Astrocyte of the hippocampus (primary cell): ENCODE results near the gene OR13A1.
"Not testable (repeated sequence)": the region's sequence is repeated elsewhere in the genome, so short reads cannot be mapped to it uniquely, and the experiment has no call there.

Source experiments
- DNase-seq: peaks from one replicate; pipeline ENCODE4 v3.0.0; 2011; ENCODE audit warnings: low read depth, low spot score

The OR13A1 gene, protein sequence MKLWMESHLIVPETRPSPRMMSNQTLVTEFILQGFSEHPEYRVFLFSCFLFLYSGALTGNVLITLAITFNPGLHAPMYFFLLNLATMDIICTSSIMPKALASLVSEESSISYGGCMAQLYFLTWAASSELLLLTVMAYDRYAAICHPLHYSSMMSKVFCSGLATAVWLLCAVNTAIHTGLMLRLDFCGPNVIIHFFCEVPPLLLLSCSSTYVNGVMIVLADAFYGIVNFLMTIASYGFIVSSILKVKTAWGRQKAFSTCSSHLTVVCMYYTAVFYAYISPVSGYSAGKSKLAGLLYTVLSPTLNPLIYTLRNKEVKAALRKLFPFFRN

GRCh38 chr10:45315508-45315907, at the start of gene OR13A1:
OR13A1 (minus strand) TSS chr10:45315608; CDS start chr10:45304422, 11,186 bp downstream.
- DNase-seq = no peak

DNA sequence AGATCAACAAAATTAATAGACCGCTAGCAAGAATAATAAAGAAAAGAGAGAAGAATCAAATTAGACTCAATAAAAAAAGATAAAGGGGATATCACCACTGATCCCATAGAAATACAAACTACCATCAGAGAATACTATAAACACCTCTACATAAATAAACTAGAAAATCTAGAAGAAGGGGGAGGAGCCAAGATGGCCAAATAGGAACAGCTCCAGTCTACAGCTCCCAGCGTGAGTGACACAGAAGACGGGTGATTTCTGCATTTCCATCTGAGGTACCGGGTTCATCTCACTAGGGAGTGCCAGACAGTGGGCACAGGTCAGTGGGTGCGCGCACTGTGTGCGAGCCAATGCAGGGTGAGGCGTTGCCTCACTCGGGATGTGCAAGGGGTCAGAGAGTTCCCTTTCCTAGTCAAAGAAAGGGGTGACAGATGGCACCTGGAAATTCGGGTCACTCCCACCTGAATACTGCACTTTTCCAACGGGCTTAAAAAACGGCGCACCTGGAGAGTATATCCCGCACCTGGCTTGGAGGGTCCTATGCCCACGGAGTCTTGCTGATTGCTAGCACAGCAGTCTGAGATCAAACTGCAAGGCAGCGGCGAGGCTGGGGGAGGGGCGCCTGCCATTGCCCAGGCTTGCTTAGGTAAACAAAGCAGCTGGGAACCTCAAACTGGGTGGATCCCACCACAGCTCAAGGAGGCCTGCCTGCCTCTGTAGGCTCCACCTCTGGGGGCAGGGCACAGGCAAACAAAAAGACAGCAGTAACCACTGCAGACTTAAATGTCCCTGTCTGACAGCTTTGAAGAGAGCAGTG, 46.8 kb upstream of the OR13A1 start:
- DNase-seq = not testable (repeated sequence)

DNA sequence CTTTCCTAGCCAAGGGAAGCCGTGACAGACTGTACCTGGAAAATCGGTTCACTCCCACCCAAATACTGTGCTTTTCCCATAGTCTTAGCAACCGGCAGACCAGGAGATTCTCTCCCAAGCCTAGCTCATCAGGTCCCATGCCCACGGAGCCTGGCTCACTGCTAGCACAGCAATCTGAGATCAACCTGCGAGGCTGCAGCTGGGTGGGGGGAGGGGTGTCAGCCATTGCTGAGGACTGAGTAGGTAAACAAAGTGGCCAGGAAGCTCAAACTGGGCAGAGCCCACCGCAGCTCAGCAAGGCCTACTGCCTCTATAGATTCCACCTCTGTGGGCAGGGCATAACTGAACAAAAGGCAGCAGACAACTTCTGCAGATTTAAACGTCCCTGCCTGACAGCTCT, 43.6 kb upstream of the OR13A1 start:
- not testable (repeated sequence) for DNase-seq

DNA sequence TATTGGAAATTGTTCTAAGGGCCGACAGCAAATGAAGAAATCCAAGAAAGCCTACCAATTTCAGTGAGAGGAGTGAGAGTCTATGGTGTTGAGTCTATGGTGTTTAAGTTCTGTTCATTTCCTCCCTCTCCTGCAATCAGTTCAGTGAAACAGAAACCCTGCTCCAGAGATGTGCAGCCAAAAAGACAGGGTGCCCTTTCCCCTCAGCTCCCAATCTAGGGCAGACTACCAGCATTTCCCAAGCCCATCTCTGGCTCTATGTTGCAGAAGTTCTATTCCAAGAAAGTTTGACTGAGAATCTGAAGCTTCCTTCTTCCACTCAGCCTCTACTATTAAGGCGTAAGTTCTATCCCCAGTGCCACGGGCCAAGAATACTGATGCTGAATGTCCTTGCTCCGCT, 40.1 kb upstream of the OR13A1 start:
- no peak for DNase-seq

DNA sequence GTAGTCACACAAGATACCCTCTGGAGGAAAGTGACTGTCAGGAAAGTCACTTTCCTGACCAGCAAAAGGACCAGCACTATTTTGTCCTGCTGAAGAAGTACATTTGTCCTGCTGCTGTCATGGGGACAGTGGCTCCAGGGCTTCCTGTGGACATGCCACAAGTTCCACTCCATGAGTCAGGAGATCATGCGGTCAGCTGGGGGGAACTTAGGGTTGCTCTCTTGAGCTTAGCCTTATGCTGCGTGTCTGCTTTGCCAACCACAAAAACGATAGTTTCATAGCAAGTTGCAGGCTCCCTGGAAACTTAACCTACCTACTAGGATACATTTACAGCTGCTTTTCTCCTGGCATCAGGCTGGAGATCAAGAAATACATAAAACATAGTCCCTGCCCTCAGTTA, 38.9 kb upstream of the OR13A1 start:
- no peak for DNase-seq

DNA sequence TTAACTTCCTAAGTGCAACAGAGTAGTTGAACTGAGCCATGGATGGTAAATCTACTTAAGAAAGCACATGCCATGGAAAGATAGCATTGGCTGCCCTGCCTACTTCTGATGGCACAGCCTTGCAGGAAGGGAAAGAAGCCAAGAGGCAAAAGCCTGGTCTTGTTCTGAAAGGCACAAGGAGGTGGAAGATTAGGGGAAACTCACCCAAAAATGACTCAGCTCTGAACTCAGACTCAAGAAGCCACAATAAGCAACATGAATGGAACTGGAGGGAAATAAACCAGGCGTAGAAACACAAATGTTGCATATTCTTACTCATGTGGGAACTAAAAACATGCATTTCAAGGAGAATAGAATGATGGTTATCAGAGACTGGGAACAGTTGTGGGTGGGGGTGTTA, 37.8 kb upstream of the OR13A1 start:
- no peak for DNase-seq

- not testable (repeated sequence) for DNase-seq
Observed at GRCh38 chr10:45348196-45348765, 32.9 kb upstream of the OR13A1 start.

- DNase-seq = not testable (repeated sequence)
Observed at GRCh38 chr10:45347464-45347863, 32.1 kb upstream of the OR13A1 start.

DNA sequence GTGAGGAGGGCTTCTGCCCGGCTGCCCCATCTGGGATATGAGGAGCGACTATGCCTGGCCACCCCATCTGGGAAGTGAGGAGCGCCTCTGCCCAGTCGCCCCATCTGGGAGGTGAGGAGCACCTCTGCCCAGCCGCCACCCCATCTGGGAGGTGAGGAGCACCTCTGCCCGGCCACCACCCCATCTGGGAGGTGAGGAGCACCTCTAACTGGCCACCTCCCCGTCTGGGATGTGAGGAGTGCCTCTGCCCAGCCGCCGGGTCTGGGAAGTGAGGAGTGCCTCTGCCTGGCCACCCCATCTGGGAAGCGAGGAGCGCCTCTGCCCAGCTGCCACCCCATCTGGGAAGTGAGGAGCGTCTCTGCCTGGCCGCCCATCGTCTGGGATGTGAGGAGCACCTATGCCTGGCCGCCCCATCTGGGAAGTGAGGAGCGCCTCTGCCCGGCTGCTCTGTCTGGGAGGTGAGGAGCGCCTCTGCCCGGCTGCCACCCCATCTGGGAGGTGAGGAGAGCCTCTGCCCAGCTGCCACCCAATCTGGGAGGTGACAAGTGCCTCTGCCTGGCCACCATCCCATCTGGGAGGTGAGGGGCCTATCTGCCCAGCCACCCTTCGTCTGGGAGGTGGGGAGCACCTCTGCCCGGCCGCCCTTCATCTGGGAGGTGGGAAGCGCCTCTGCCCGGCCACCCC, 31.4 kb upstream of the OR13A1 start:
- DNase-seq = not testable (repeated sequence)

- not testable (repeated sequence) for DNase-seq
Observed at GRCh38 chr10:45340420-45340819, 25.0 kb upstream of the OR13A1 start.

DNA sequence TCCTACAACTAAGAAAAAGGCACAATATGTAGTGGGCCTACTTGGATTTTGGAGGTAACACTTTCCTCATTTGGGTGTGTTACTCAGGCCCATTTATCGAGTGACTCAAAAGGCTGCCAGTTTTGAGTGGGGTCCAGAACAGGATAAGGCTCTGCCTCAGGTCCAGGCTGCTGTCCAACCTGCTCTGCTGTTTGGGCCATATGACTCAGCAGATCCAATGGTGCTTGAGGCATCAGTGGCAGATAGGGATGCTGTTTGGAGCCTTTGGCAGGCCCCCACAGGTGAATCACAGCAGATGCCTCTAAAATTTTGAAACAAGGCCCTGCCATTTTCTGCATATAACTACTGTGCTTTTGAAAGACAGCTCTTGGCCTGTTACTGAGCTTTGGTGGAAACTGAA, 24.5 kb upstream of the OR13A1 start:
- no peak for DNase-seq

GRCh38 chr10:45331824-45332223, 16.4 kb upstream of the OR13A1 start:
- DNase-seq = not testable (repeated sequence)

GRCh38 chr10:45326864-45327263, 11.5 kb upstream of the OR13A1 start:
- not testable (repeated sequence) for DNase-seq

DNA sequence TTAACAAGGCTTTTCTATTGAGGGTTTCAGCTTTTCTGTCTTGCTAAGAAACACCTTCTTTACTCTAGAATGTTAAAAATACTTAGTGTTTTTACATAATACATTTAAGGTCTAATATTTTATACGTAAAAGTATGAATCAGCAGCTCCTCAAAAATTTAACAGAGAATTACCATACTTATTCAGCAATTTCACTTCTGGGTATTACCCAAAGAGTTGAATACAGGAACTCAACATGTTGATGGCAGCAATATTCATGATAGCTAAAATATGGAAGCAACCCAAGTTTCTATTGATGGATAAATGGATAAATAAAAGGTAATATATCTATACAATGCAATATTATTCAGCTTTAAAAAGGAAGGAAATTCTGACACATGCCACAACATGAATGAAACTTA, 9.7 kb upstream of the OR13A1 start:
- no peak for DNase-seq

DNA sequence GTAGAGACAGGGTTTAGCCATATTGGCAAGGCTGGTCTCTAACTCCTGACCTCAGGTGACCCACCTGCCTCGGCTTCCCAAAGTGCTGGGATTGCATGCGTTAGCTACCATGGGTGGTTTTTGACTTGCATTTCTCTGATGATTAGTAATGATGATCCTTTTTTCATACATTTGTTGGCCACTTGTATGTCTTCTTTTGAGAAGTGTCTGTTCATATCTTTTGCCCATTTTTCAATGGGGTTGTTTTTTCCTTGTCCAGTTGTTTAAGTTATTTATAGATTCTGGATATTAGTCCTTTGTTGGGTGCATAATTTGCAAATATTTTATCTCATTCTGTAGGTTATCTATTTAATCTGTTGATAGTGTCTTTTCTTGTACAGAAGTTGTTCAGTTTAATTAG, 4.3 kb upstream of the OR13A1 start:
- DNase-seq = no peak

DNA sequence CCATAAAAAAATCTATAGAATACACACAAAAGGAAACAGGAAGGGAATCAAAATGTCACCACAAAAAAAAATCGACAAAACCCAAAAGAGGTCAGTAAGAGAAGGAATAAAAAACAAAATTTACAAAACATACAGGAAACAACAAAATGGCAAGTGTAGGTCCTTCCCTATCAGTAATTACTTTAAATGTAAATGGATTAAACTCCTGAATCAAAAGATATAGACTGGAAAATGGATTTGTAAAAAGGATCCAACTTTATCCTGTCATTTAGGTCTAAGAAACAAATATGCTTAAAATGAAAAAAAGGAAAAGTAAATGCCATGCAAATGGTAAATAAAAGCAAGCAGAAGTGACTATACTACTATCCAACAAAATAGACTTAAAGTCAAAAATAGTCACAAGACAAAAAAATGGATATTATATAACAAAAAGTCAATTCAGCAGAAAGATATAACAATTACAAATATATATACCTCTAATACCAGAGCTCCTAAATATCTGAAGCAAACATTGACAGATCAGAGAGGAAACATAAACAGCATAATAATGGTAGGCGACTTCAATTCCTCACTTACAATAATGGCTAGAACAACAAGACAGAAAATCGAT, 2.0 kb downstream of the OR13A1 start:
- DNase-seq = no peak

GRCh38 chr10:45308707-45309106, 6.7 kb downstream of the OR13A1 start:
- DNase-seq = no peak

DNA sequence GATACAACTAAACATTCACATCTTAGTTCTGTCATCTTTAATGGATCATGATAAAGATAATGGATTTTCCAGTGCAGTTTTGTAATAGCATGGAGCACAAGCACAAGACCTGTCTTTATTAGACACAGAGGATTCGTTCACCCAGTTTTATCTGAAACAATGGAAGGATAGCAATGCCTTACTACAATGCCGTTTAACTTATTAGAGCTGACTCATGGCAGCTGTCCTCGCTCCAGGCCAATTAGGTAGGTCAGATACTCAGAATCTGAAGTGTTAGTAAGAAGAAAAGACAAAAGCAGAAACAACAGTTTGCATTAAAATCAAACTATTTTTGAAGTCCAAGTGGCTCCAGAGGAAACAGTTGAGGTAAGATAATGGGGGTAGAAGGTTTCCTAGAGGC, 12.8 kb downstream of the OR13A1 start:
- no peak for DNase-seq

DNA sequence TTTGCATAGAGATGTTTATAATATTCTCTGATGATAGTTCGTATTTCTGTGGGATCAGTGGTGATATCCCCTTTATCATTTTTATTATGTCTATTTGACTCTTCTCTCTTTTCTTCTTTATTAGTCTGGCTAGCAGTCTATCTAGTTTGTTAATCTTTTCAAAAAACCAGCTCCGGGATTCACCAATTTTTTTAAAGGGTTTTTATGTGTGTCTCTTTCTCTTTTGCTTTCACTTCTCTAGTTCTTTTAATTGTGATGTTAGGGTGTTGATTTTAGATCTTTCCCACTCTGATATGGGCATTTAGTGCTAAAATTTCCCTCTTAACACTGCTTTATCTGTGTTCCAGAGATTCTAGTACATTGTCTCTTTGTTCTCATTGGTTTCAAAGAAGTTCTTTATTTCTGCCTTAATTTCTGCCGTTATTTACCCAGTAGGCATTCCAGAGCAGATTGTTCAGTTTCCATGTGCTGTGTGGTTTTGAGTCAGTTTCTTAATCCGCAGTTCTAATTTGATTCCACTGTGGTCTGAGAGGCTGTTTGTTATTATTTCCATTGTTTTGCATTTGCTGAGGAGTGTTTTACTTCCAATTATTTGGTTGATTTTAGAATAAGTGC, 17.0 kb downstream of the OR13A1 start:
- DNase-seq = peak; percentile 3

GRCh38 chr10:45294681-45295080, 20.7 kb downstream of the OR13A1 start:
- DNase-seq = no peak

DNA sequence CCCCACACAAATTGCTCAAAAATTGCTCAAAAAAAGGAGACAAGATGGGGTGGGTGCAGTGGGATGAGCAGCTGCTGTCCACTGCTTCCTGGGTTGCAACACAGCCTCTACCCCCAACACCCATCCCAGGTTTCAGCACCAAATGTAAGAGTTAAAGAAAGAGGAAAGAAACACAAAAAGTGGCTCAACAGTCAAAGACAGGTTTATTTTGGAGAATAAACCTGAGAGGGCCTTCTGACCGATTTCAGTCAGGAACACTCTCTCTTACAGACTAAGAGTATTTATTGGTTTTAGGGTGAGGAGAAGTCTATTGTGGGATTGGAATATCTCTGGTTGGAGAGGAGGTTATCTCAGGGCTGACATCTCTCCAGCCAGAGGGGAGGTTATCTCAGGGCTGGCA, 28.4 kb downstream of the OR13A1 start:
- no peak for DNase-seq
